ENCODE measurements around the gene EYS.

GRCh38 chr6:65259059-65259458 lies 448.0 kb downstream of the EYS start:
- TF ChIP-seq POU6F1 (CRISPR knock-in tag; IDR thresholded peaks at IDR 0.05; ENCODE audit: borderline replicate concordance, low read depth) (no peak), OSR1 (CRISPR knock-in tag; IDR thresholded peaks at IDR 0.05) (no peak)

All from SK-N-SH treated with all-trans-retinoic acid at 6 μM for 48 hours (cell line).